NCI-H1436 (cell line): Measurements from ENCODE around the gene PURB.
"Not testable (repeated sequence)": the region's sequence is repeated elsewhere in the genome, so short reads cannot be mapped to it uniquely, and the experiment has no call there.

Experiments used
- DNase-seq: peaks from one replicate; lab custom pipeline; 2025; lab: John Stamatoyannopoulos, UW

PURB gene

GRCh38 chr7:44885394-44886317, at the start of gene PURB:
PURB (minus strand) TSS chr7:44885530; CDS start chr7:44885348, 182 bp downstream.
- peak; percentile 92 for DNase-seq

- DNase-seq = no peak
These were observed 49.7 kb upstream of the PURB start for GRCh38 chr7:44935016-44935415.

GRCh38 chr7:44934510-44934909, 49.2 kb upstream of the PURB start:
- not testable (repeated sequence) for DNase-seq

GRCh38 chr7:44930921-44931320, 45.6 kb upstream of the PURB start:
- DNase-seq = no peak

GRCh38 chr7:44922351-44922694, 37.0 kb upstream of the PURB start:
- DNase-seq = no peak

- peak; percentile 48 for DNase-seq
These were observed 36.4 kb upstream of the PURB start for GRCh38 chr7:44921607-44922350.

GRCh38 chr7:44920119-44920518, 34.8 kb upstream of the PURB start:
- no peak for DNase-seq

- no peak for DNase-seq
These were observed 32.7 kb upstream of the PURB start for GRCh38 chr7:44918029-44918428.

- DNase-seq = no peak
These were observed 32.1 kb upstream of the PURB start for GRCh38 chr7:44917465-44917864.

GRCh38 chr7:44914992-44915607, 29.8 kb upstream of the PURB start:
- DNase-seq = no peak

GRCh38 chr7:44912775-44913347, 27.5 kb upstream of the PURB start:
- no peak for DNase-seq

- DNase-seq = no peak
These were observed 26.6 kb upstream of the PURB start for GRCh38 chr7:44911911-44912310.

- no peak for DNase-seq
These were observed 24.5 kb upstream of the PURB start for GRCh38 chr7:44909596-44910389.

- no peak for DNase-seq
These were observed 21.6 kb upstream of the PURB start for GRCh38 chr7:44906965-44907364.

- DNase-seq = no peak
These were observed 19.8 kb upstream of the PURB start for GRCh38 chr7:44905002-44905635.

GRCh38 chr7:44899443-44899842, 14.1 kb upstream of the PURB start:
- no peak for DNase-seq

- DNase-seq = no peak
These were observed 12.7 kb upstream of the PURB start for GRCh38 chr7:44898039-44898438.

- DNase-seq = no peak
These were observed 12.0 kb upstream of the PURB start for GRCh38 chr7:44897309-44897708.

GRCh38 chr7:44894888-44895580, 9.7 kb upstream of the PURB start:
- no peak for DNase-seq

GRCh38 chr7:44893710-44894234, 8.4 kb upstream of the PURB start:
- DNase-seq = no peak
